Right ventricle myocardium inferior (tissue), 1 donor: Measurements from ENCODE around the gene TESK1. TPM values are rescaled to one million over a fixed set of nuclear protein-coding genes. Genes with fewer than 3 reads are reported as not detected.
"Not testable (repeated sequence)": the region's sequence is repeated elsewhere in the genome, so short reads cannot be mapped to it uniquely, and the experiment has no call there.

ENCODE experiments used
- ATAC-seq: fragments of 200-7000 bp; cut with Tn5 transposase; one replicate; pipeline ENCODE4 v1.9.1; 2020; ENCODE audit warnings: mild to moderate bottlenecking, moderate library complexity
- DNase-seq: peaks from one replicate; pipeline ENCODE4 v3.0.0; 2021; ENCODE audit errors: missing footprints
- intact Hi-C: fragments of 100-400 bp; cut with DNase I; formaldehyde crosslinking; loops from one replicate; pipeline ENCODE4 v1.11.0; 2022
- total RNA-seq: library from RNA; stranded (reverse); fragmentation: NEBNext Ultra II Directional; extraction: Animal tissue kit (Norgen Biotek cat#: 25700); gene quantifications from one replicate; pipeline ENCODE4 v1.2.1, GENCODE V29; 2021
- donor health status: DM: no; HTN: yes; CAD: no; lungs with severe emphysema.

Gene TESK1
- total RNA-seq, 1 donor from 2014 or later: 27.3 TPM

- intact Hi-C loops: no loop called here
- ATAC-seq (no peak), DNase-seq (no peak)
Observed at GRCh38 chr9:35575478-35575877, 29.6 kb upstream of the TESK1 start.

- no peak for DNase-seq
- ATAC-seq: no peak
- intact Hi-C loops: no loop called here
Observed at GRCh38 chr9:35577486-35577885, 27.6 kb upstream of the TESK1 start.

GRCh38 chr9:35579130-35579529 is 25.9 kb upstream of the TESK1 start:
- no peak for ATAC-seq
- DNase-seq: no peak
- intact Hi-C loops: no loop called here

GRCh38 chr9:35579659-35580227 is 25.3 kb upstream of the TESK1 start:
- intact Hi-C loops, ATAC-seq, DNase-seq: not testable (repeated sequence)

DNA sequence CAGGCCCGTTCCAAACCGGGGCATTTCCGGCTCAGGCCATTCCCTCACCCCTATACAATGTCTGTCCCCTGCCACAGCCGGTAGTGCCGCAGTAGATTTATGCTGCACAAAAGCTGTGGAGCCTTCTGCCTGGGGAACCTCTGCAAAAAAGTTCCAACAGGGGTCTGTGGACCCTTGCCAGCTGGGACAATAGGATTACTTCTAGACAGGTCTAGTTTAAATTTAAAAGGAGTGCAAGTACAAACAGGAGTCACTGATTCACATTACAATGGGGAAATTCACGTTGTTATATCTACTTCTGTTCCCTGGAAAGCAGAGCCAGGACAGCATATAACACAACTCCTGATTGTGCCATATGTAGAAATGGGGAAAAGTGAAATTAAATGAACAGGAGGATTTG is 21.5 kb upstream of the TESK1 start:
- ATAC-seq, intact Hi-C loops, DNase-seq: not testable (repeated sequence)

DNA sequence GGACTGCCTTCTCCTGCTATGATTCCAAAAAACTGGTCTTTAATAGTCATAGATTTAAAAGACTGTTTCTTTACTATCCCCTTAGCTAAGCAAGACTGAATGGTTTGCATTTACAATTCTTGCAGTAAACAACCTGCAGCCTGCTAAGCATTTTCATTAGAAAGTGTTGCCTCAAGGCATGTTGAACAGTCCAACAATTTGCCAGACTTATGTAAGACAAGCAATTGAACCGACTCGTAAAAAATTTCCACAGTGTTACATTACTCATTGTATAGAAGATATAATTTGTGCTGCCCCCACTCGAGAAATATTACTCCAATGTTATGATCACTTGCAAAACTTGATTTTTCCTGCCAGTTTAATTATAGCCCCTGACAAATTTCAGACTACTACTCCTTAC is 20.4 kb upstream of the TESK1 start:
- DNase-seq, intact Hi-C loops, ATAC-seq: not testable (repeated sequence)

- intact Hi-C loops, ATAC-seq, DNase-seq: not testable (repeated sequence)
Observed at GRCh38 chr9:35588506-35588905, 16.6 kb upstream of the TESK1 start.

GRCh38 chr9:35593581-35593980 is 11.5 kb upstream of the TESK1 start:
- DNase-seq (no peak), ATAC-seq (no peak)
- intact Hi-C loops: no loop called here

GRCh38 chr9:35594471-35594870 is 10.6 kb upstream of the TESK1 start:
- ATAC-seq: no peak
- DNase-seq: no peak
- intact Hi-C loops: no loop called here

DNA sequence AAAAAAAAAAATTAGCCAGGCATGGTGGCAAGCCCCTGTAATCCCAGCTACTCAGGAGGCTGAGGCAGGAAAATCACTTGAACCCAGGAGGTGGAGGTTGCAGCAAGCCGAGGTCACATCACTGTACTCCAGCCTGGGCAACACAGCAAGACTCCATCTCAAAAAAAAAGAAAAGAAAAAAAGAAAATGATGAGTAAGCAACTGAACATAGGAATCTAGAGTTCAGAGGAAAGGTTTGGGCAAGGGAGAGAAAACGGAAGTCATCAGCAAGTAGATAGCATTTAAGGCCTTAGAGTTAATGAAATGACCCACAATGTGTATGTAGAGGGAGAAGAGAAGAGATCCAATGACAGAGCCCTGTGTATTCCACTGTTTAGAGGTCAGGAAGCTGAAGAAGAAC is 8.2 kb upstream of the TESK1 start:
- intact Hi-C loops: not testable (repeated sequence)

DNA sequence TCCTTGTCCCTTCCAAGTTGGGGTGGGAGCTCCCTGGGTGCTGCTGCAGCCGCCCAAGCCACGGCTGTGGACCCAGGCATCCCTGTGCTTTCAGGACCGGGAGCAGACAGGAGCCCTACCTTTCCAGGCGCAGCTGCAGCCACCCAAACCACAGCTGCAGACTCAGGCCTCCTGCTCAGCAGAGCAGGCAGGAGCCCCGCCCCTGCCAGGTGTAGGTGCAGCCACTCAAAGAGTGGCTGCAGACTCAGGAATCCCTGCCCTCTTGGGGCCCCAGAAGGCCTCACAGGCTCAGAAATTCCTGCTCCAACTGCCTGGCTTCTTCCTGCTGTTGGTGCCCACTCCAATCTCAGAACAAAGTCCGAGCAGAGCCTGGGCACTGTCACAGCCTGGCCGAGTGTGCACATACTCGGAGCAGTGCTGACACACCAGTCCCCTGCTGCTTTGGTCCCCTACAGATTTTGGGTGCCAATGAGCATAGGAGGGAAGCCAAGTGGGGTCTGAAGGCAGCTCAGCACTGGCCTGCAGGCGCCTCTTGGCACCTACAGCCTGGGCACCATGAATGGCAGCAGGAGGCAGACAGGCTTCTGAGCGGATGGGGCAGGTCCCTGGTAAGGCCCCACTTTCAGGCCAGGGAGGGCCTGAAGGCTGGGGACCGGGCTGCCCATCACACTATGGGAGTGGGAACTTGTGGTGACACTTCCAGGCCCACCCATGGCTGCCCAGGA is 6.0 kb upstream of the TESK1 start:
- ATAC-seq (no peak), DNase-seq (no peak)
- intact Hi-C loops: no loop called here

More for the DNA sequence above, 8.2 kb upstream of the TESK1 start:
- not testable (repeated sequence) for ATAC-seq, DNase-seq

DNA sequence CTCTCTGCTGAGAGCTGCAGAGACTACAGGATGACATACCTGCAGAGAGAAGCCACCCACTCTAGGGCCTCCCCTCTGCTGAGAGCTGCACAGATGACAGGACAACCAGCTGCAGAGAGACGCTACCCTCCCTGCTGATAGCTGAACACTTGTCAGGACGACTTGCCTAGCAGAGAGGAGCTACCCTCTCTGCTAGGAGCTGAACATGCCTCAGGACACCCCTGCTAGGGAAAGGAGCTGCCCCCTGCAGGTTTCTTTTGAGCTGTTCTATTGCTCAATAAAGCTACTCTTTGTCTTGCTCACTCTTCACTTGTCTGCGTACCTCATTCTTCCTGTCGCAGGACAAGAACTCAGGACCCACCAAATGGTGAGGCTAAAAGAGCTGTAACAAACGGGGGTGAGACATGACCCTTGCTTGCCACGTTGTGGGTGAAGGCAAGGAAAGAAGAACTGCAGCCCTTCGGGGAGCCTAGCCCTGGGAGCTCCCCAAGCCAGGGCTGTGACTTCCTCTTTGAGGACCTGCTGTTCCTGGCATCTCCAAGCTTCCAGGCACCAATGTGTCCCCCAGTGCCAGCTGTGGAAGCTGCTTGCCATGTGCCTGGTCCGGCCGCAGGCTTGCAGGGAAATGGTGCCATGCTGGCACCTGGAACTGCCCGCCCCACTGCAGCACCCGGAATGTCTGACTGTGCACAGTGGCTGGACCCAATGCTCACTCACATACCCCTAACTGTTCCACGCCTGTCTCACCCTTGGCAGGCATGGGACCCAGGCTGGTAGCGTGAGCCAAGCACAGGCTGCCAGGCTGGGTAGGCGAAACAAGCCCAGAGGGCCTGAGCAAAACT is 5.1 kb upstream of the TESK1 start:
- ATAC-seq (no peak), DNase-seq (no peak)
- intact Hi-C loops: loop anchor here (5.0 kb wide), 3 partner anchors 38 to 488 kb away; a partner anchor contains a TSS

DNA sequence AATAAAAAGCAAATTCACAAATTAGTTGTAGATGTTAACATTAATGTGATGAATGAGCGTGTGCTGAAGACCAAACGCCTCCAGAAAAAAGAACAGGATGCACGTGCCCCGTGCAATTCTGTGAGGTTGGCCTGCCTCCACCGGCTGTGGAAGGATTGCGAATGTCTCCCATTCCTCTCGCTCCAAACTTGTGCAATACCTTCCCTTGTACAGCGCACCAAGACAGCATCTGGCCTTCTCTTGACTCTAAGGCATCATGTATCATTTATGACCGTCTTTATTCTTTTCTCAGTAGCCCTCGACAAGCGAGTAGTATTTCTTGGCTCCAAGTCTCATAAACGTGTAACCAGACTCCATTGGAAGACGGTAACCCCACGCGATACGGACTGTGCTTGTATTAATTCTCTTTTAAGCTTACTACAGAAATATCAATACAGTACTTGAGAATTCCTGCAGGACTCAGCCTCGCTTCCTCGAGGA is 1.5 kb upstream of the TESK1 start:
- DNase-seq (peak; percentile 84), ATAC-seq (peak; percentile 30)
- intact Hi-C loops: loop anchor here (5.0 kb wide), 3 partner anchors 41 to 491 kb away; a partner anchor contains a TSS

GRCh38 chr9:35603986-35604577 is 980 bp upstream of the TESK1 start:
- DNase-seq: peak; percentile 100
- intact Hi-C loops: loop anchor here (2.0 to 5.0 kb wide), 5 partner anchors 42 to 492 kb away; partner anchors contain the start of genes CCDC107 and RMRP

DNA sequence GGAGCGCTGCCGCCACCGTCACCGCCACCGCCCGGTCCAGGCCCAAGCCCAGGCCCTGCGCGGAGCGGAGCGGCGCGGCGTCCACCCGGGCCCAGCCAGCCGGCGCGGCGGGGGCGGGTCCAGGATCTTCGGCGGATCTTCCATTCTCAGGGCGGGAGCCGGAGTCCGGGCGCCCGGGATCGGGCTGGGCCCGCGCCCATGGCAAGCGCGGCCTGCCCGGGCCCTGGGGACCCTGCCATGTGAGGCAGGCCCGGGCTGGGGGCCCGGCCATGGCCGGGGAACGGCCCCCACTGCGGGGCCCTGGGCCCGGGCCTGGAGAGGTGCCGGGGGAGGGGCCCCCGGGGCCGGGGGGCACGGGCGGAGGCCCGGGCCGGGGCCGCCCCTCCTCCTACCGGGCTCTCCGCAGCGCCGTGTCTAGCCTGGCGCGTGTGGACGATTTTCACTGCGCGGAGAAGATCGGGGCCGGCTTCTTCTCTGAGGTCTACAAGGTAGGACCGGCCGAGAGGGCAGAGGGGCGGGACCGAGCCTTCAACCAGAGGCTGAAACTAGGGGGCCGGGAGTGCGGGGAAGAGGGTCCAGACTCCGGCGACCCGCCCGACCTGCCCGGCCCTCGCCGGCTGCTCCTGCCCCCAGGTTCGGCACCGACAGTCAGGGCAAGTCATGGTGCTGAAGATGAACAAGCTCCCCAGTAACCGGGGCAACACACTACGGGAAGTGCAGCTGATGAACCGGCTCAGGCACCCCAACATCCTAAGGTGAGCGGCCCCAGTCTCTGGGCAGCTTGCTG is 482 bp downstream of the TESK1 start:
- intact Hi-C loops: loop anchor here (2.0 kb wide), 2 partner anchors 41 to 53 kb away; partner anchors contain the start of genes CCDC107 and RMRP
- no peak for ATAC-seq
- peak; percentile 74 for DNase-seq

More at GRCh38 chr9:35603986-35604577, 980 bp upstream of the TESK1 start:
- ATAC-seq: peak; percentile 97

DNA sequence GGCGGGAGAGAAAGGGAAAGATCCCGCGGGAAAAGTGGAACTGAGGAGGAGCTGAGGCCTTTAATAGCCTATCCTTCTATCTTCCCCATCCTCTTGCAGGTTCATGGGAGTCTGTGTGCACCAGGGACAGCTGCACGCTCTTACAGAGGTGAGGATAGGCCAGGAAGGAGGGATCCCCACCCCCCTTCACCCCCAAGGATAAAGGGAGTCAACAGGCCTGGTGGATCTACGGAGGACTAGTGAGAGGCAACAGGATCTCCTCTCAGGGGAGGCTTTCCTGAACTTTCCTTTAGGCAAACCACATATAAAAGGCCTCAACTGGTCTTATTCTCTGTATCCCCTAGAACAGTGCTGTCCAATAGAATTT is 1.1 kb downstream of the TESK1 start:
- no peak for DNase-seq
- no peak for ATAC-seq
- intact Hi-C loops: no loop called here

DNA sequence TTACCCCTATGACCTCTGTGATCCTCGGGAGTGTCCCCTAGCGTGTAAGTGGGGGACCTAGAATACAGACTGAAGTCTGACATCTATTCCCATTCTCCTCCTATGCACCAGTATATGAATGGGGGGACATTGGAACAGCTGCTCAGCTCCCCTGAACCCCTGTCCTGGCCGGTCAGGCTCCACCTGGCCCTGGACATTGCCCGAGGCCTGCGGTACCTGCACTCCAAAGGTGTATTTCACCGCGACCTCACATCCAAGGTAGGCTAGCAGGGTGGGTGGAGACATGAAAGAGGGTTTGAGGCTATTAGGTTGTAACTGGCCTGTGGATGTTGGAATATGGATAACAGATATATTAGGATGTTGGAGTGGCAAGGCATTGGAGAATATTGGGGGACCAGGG is 1.7 kb downstream of the TESK1 start:
- no peak for DNase-seq
- intact Hi-C loops: no loop called here
- no peak for ATAC-seq

GRCh38 chr9:35608221-35608620 is 3.2 kb downstream of the TESK1 start:
- DNase-seq (no peak), ATAC-seq (no peak)
- intact Hi-C loops: no loop called here
